Neural progenitor cell (in vitro differentiated cells): ENCODE results near the gene LDB3.

Experiments
- CTCF ChIP-seq: fragments of 200-600 bp; sonication (generic); IDR thresholded peaks from 2 replicates; pipeline ENCODE4 v1.5.1; 2017; ENCODE audit warnings: antibody characterized with exemption, mild to moderate bottlenecking
- EZH2 ChIP-seq: fragments of 200-600 bp; sonication (generic); IDR thresholded peaks from 2 replicates; pipeline ENCODE4 v1.6.1; 2017; ENCODE audit warnings: antibody characterized with exemption, mild to moderate bottlenecking, moderate library complexity
- EZH2phosphoT487 ChIP-seq: fragments of 200-600 bp; sonication (generic); IDR thresholded peaks from 2 replicates; pipeline ENCODE4 v1.6.1; 2017; ENCODE audit warnings: antibody characterized with exemption

GRCh38 chr10:86744067-86744725 lies 75.9 kb downstream of the LDB3 start:
- TF ChIP-seq CTCF (no peak), EZH2phosphoT487 (no peak), EZH2 (no peak)
